ENCODE data around the gene APELA.

- TF ChIP-seq, protein P1, sequence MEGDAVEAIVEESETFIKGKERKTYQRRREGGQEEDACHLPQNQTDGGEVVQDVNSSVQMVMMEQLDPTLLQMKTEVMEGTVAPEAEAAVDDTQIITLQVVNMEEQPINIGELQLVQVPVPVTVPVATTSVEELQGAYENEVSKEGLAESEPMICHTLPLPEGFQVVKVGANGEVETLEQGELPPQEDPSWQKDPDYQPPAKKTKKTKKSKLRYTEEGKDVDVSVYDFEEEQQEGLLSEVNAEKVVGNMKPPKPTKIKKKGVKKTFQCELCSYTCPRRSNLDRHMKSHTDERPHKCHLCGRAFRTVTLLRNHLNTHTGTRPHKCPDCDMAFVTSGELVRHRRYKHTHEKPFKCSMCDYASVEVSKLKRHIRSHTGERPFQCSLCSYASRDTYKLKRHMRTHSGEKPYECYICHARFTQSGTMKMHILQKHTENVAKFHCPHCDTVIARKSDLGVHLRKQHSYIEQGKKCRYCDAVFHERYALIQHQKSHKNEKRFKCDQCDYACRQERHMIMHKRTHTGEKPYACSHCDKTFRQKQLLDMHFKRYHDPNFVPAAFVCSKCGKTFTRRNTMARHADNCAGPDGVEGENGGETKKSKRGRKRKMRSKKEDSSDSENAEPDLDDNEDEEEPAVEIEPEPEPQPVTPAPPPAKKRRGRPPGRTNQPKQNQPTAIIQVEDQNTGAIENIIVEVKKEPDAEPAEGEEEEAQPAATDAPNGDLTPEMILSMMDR (conservative IDR thresholded peaks at IDR 0.05 in 1 of 2, IDR thresholded peaks at IDR 0.05 in 1 of 2; ENCODE audit: extremely low read depth in 1 of 2, insufficient read depth in 1 of 2, low read depth in 1 of 2, low read length in 2 of 2) = no peak
- TF ChIP-seq EZH2 (IDR thresholded peaks at IDR 0.05; ENCODE audit: borderline replicate concordance, low read length) = no peak
Observed at GRCh38 chr4:164926301-164926700, 49.3 kb downstream of the APELA start.

Data from mammary epithelial cell (primary cell).